H9 (cell line): Measurements from ENCODE around the gene ERCC4. TPM values are rescaled to one million over a fixed set of nuclear protein-coding genes. Genes with fewer than 3 reads are reported as not detected.

ENCODE experiments used
- DNase-seq: peaks from one replicate; pipeline ENCODE4 v3.0.0-alpha.2; 2017
- H2AFZ ChIP-seq: one replicate; pipeline ENCODE4 v1.6.1; 2013; ENCODE audit warnings: mild to moderate bottlenecking, low read length, control low read depth, moderate library complexity
- H2AK5ac ChIP-seq: 2 replicates; pipeline ENCODE4 v1.6.1; 2013; ENCODE audit warnings: low read length, control low read depth, mixed read lengths; ENCODE audit not compliant: insufficient read length
- H2BK120ac ChIP-seq: one replicate; pipeline ENCODE4 v1.6.1; 2013; ENCODE audit warnings: low read depth, mild to moderate bottlenecking, low read length, control low read depth, inconsistent platforms; ENCODE audit not compliant: poor library complexity, severe bottlenecking
- H2BK12ac ChIP-seq: 2 replicates; pipeline ENCODE4 v1.6.1; 2013; ENCODE audit warnings: low read length, control low read depth, mixed read lengths, low read depth; ENCODE audit not compliant: insufficient read length
- H2BK15ac ChIP-seq: 2 replicates; pipeline ENCODE4 v1.6.1; 2013; ENCODE audit warnings: low read depth, low read length, control low read depth
- H2BK20ac ChIP-seq: one replicate; pipeline ENCODE4 v1.6.1; 2013; ENCODE audit warnings: low read depth, mild to moderate bottlenecking, low read length, control low read depth, inconsistent platforms; ENCODE audit not compliant: poor library complexity, severe bottlenecking
- H2BK5ac ChIP-seq: 2 replicates; pipeline ENCODE4 v1.6.1; 2013; ENCODE audit warnings: low read length, control low read depth, mixed read lengths; ENCODE audit not compliant: insufficient read length
- H3K14ac ChIP-seq: 2 replicates; pipeline ENCODE4 v1.6.1; 2013; ENCODE audit warnings: low read length, control low read depth; ENCODE audit not compliant: insufficient read depth
- H3K18ac ChIP-seq: 2 replicates; pipeline ENCODE4 v1.6.1; 2013; ENCODE audit warnings: low read depth, mild to moderate bottlenecking, mixed read lengths, low read length, control low read depth; ENCODE audit not compliant: insufficient read length
- H3K23ac ChIP-seq: 2 replicates; pipeline ENCODE4 v1.6.1; 2013; ENCODE audit warnings: low read length, control low read depth, mixed read lengths, low read depth; ENCODE audit not compliant: insufficient read length
- H3K23me2 ChIP-seq: 2 replicates; pipeline ENCODE4 v1.6.1; 2013; ENCODE audit warnings: low read depth, mild to moderate bottlenecking, mixed read lengths, low read length, control low read depth; ENCODE audit not compliant: insufficient read length, poor library complexity, severe bottlenecking
- H3K27ac ChIP-seq: 2 replicates; pipeline ENCODE4 v1.5.1; 2013; ENCODE audit warnings: low read length, control low read depth, mixed read lengths, low read depth; ENCODE audit not compliant: insufficient read length
- H3K27me3 ChIP-seq: 2 replicates; pipeline ENCODE4 v1.6.1; 2013; ENCODE audit warnings: low read length, control low read depth, inconsistent platforms; ENCODE audit not compliant: insufficient read depth
- H3K4ac ChIP-seq: 2 replicates; pipeline ENCODE4 v1.6.1; 2013; ENCODE audit warnings: low read depth, mild to moderate bottlenecking, control low read depth, inconsistent platforms, low read length, moderate library complexity
- H3K4me1 ChIP-seq: 2 replicates; pipeline ENCODE4 v1.6.1; 2013; ENCODE audit warnings: low read length, control low read depth, inconsistent platforms; ENCODE audit not compliant: insufficient read depth
- H3K4me2 ChIP-seq: 2 replicates; pipeline ENCODE4 v1.6.1; 2013; ENCODE audit warnings: low read length, control low read depth, mixed read lengths; ENCODE audit not compliant: insufficient read length, insufficient read depth
- H3K56ac ChIP-seq: 2 replicates; pipeline ENCODE4 v1.6.1; 2013; ENCODE audit warnings: low read depth, mild to moderate bottlenecking, mixed read lengths, low read length, control low read depth; ENCODE audit not compliant: insufficient read length
- H3K79me1 ChIP-seq: 2 replicates; pipeline ENCODE4 v1.6.1; 2013; ENCODE audit warnings: low read depth, mild to moderate bottlenecking, moderate library complexity, low read length, control low read depth, inconsistent platforms; ENCODE audit not compliant: insufficient read depth, poor library complexity, severe bottlenecking
- H3K79me2 ChIP-seq: 2 replicates; pipeline ENCODE4 v1.6.1; 2013; ENCODE audit warnings: low read length, control low read depth, inconsistent platforms; ENCODE audit not compliant: insufficient read depth
- H3K9ac ChIP-seq: 2 replicates; pipeline ENCODE4 v1.6.1; 2013; ENCODE audit warnings: low read length, control low read depth, mixed read lengths; ENCODE audit not compliant: insufficient read length; ENCODE audit errors: extremely low read depth
- H3K9me3 ChIP-seq: one replicate; pipeline ENCODE4 v1.6.1; 2013; ENCODE audit warnings: low read depth, low read length, inconsistent platforms; ENCODE audit not compliant: control insufficient read depth
- H3T11ph ChIP-seq: one replicate; pipeline ENCODE4 v1.6.1; 2013; ENCODE audit warnings: mild to moderate bottlenecking, low read length, control low read depth, inconsistent platforms
- H4K20me1 ChIP-seq: one replicate; pipeline ENCODE4 v1.6.1; 2013; ENCODE audit not compliant: control insufficient read depth, insufficient read length, insufficient read depth
- H4K5ac ChIP-seq: 2 replicates; pipeline ENCODE4 v1.6.1; 2013; ENCODE audit warnings: low read depth, mild to moderate bottlenecking, mixed read lengths, low read length, control low read depth; ENCODE audit not compliant: insufficient read length
- H4K8ac ChIP-seq: replicated peaks from 2 replicates; pipeline ENCODE4 v1.6.1; 2013; ENCODE audit warnings: low read length, control low read depth, mixed read lengths, low read depth; ENCODE audit not compliant: insufficient read length
- H4K91ac ChIP-seq: 2 replicates; pipeline ENCODE4 v1.6.1; 2013; ENCODE audit warnings: low read depth, mild to moderate bottlenecking, moderate library complexity, mixed read lengths, low read length, control low read depth; ENCODE audit not compliant: insufficient read length
- H3K27ac Mint-ChIP-seq, 3 experiments: 2 replicates in 2 of 3; 3 replicates in 1 of 3; pipeline ENCODE4 v1.8.0; 2020 to 2021; ENCODE audit warnings: mixed read lengths in 3 of 3, mild to moderate bottlenecking in 1 of 3, moderate library complexity in 1 of 3
- H3K27me3 Mint-ChIP-seq: 2 replicates; pipeline ENCODE4 v1.8.0; 2021; ENCODE audit warnings: low read depth, mild to moderate bottlenecking, moderate library complexity, mixed read lengths
- H3K36me3 Mint-ChIP-seq, 3 experiments: 2 replicates in 2 of 3; 3 replicates in 1 of 3; pipeline ENCODE4 v1.8.0; 2020 to 2021; ENCODE audit warnings: low read depth in 3 of 3, mixed read lengths in 3 of 3; ENCODE audit not compliant: insufficient read depth in 1 of 3
- H3K4me1 Mint-ChIP-seq, 2 experiments: 2 replicates each; pipeline ENCODE4 v1.8.0; 2020; ENCODE audit warnings: mixed read lengths in 2 of 2
- H3K4me3 Mint-ChIP-seq, 2 experiments: 2 replicates in 1 of 2; 3 replicates in 1 of 2; pipeline ENCODE4 v1.8.0; 2020 to 2021; ENCODE audit warnings: mild to moderate bottlenecking in 2 of 2, mixed read lengths in 2 of 2, moderate library complexity in 1 of 2
- H3K9me3 Mint-ChIP-seq, 2 experiments: 2 replicates in 1 of 2; 3 replicates in 1 of 2; pipeline ENCODE4 v1.8.0; 2020; ENCODE audit warnings: mild to moderate bottlenecking in 2 of 2, mixed read lengths in 2 of 2, moderate library complexity in 1 of 2
- CTCF ChIP-seq: fragments of 200-600 bp; sonication (generic); conservative IDR thresholded peaks from 3 replicates; pipeline ENCODE4 v1.8.0; 2021; ENCODE audit warnings: antibody characterized with exemption, mild to moderate bottlenecking
- WGBS: extraction: QIAGEN DNeasy Blood & Tissue Kit; methylation state at CpG from one replicate; pipeline ENCODE4 v1.1.7; 2013; ENCODE audit warnings: missing lambda C conversion rate, low lambda C conversion rate, mixed read lengths; ENCODE audit not compliant: insufficient read length; ENCODE audit errors: extremely low coverage; 5-methylcytosine and 5-hydroxymethylcytosine counted together
- total RNA-seq: library from RNA; stranded (reverse); gene quantifications from 2 replicates; pipeline ENCODE4 v1.2.1, GENCODE V29; 2021

The ERCC4 gene
- total RNA-seq, 1 experiment from 2014 or later = 15.6 TPM

GRCh38 chr16:13961099-13961811, 41.3 kb downstream of the ERCC4 start:
- H3K27me3 Mint-ChIP-seq = no peaks in the 10 kb centered on the region

More at GRCh38 chr16:13961099-13961811, 41.3 kb downstream of the ERCC4 start:
- Histone ChIP-seq H2AFZ (no peak overlapping the region), H2BK12ac (no peak overlapping the region), H2AK5ac (no peak overlapping the region), H3K4ac (no peak overlapping the region), H3K27ac (no peak overlapping the region), H2BK120ac (no peak overlapping the region), H3T11ph (no peak overlapping the region), H3K4me2 (no peak overlapping the region), H4K20me1 (no peaks in the 10 kb centered on the region), H3K23ac (no peak overlapping the region), H4K91ac (no peak overlapping the region), H4K5ac (no peak overlapping the region), H3K18ac (no peak overlapping the region), H2BK20ac (no peak overlapping the region), H3K23me2 (no peaks in the 10 kb centered on the region), H3K79me1 (no peaks in the 10 kb centered on the region), H3K79me2 (no peaks in the 10 kb centered on the region), H3K27me3 (no peaks in the 10 kb centered on the region), H3K9ac (no peak overlapping the region), H3K56ac (no peak overlapping the region), H2BK15ac (no peak overlapping the region), H3K4me1 (no peaks in the 10 kb centered on the region), H4K8ac (no peak overlapping the region), H3K14ac (no peak overlapping the region), H3K9me3 (no peaks in the 10 kb centered on the region), H2BK5ac (no peak overlapping the region)
- no CpG with 5 or more reads among the region's 8 CpGs for WGBS
- Mint-ChIP-seq H3K9me3 (no peaks in the 10 kb centered on the region), H3K36me3 (no peaks in the 10 kb centered on the region), H3K4me3 (no peak overlapping the region), H3K4me1 (peaks cover 14 to 19% of the 10 kb centered on the region in 2 experiments), H3K27ac (no peak overlapping the region)
- no peak for DNase-seq
- TF ChIP-seq CTCF = no peak
